GM21515 (cell line): ENCODE data around the gene AFG1L.
"Not testable (repeated sequence)": the region's sequence is repeated elsewhere in the genome, so short reads cannot be mapped to it uniquely, and the experiment has no call there.

Experiments
- ATAC-seq: cut with Tn5 transposase; IDR thresholded peaks from one replicate; pipeline ENCODE4 v1.9.1; 2021; ENCODE audit not compliant: unreplicated experiment

The AFG1L gene

DNA sequence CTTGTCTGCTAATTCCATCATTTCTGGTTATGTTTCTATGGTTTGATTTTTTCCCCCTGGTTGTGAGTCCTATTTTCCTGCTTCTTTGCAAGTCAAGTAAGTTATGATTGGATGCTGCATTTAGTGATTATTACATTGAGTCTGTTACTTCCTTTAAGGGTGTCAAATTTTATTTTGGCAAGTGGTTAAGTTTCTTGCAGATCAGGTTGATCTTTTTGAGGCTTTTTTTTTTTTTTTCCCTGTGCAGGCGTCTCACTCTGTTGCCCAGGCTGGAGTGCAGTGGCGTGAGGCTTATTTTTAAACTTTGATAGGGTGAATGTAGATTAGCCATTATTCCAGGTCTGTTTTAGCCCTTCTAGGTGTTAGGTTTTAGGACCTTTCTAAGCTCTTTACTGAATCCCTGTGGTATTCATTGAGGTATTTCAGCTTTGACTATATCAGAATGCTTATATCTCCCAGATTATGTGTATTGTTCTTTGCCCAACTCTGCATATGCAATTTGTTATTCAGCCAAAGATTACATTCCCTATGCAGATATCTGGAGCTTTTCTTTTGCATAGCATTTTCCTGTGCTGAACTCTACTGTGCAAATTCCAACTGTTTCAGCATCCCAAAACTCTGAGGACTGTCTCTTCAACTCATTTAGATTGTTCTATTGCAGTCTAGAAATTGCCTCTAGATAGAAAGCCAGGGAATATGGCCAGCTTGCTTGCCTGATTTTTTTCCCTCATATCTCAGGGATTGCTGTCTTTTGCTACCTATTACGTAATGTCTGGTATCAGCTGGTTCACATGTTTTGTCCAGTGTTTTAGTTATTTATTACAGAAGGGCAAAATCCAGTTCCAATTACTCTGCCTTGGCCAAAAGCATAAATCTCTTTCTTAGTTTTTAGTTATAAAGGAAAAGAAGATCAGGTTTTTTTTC, 113.3 kb downstream of the AFG1L start:
- no peak for ATAC-seq

DNA sequence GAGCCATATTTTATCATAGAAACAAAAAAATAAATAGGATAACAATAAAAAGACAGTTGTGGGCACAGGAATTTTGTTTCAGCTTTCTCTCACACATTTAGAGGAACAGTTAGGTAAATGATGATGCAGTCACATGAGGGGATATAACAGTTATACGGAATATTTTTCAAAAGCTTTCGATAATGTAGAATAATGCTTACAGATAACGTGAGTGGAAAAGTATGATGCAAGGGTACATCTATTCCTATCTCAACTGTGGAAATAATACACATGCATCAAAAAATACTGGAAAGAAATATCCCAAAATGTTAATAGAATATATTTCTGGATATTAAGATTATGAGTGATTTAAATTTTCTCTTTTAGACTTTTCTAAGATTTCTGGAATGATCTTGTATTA, 114.0 kb downstream of the AFG1L start:
- ATAC-seq, result no peak

DNA sequence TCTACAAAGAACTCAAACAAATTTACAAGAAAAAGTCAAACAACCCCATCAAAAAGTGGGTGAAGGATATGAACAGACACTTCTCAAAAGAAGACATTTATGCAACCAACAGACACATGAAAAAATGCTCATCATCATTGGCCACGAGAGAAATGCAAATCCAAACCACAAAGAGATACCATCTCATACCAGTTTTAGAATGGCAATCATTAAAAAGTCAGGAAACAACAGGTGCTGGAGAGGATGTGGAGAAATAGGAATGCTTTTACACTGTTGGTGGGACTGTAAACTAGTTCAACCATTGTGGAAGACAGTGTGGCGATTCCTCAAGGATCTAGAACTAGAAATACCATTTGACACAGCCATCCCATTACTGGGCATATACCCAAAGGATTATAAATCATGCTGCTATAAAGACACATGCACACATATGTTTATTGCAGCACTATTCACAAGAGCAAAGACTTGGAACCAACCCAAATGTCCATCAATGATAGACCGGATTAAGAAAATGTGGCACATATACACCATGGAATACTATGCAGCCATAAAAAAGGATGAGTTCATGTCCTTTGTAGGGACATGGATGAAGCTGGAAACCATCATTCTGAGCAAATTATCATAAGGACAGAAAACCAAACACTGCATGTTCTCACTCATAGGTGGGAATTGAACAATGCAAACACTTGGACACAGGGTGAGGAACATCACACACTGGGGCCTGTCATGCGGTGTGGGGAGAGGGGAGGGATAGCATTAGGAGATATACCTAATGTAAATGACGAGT, 121.4 kb downstream of the AFG1L start:
- not testable (repeated sequence) for ATAC-seq

DNA sequence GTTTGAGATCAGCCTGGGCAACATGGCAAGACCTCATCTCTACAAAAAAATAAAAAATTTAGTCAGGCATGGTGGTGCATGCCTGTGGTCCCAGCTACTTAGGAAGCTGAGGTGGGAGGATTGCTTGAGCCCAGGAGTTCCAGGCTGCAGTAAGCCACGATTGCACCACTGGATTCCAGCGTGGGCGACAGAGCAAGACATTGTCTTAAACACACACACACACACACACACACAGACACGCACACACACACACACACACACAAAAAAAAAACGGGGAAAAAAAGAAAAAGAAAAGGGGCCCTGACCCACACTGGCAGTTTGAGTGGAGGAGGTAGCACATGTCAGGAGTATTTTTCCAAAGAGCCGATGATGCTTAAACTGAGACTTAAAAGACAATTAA, 122.2 kb downstream of the AFG1L start:
- no peak for ATAC-seq

DNA sequence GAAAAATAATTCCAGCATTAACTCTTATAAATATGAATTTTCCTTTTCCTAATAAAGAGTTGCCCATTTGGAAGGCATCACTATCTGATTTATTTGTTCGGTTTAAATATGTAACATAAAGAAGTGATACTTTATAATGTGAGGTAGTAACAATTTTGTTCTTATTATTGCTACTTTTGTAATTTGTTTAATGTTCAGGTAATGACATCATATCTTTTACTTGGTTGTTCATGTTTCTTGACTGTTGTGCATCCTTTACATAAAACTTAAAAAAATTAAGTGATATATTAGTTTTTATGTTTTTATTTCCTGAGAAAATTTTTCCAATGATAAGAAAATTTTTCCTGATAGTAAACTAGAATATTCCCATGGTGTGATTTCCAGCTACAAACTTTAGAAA, 124.6 kb downstream of the AFG1L start:
- ATAC-seq, result no peak

DNA sequence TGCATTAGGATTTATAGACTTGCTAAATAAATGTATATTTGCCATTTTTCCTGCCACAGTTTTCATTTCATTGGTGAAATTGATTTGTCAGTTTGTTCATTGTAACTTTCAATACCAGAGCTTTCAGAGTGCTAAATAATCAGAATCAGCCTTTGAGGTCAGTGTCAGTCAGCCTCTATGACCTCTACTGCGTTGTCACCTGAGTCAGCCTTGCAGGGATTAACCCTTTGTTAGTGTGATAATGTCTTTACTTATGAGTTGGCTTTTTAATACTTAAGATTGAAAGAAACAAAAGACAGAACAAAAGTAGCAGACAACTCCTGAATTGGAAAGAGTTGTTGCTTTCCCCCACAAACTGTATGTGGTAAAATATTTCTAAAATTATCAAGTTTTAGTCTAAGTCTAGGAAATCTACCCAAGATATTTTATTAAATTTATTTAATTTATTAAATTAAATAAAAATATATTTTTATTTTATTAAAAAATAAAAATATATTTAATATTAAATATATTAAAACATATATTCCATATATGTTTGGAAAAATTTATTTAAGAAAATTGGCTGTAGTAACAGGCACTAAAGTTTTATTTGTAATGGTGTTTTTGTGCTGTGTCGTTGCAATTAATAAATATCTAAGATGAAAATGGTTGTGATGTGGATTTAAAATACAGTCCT, 125.2 kb downstream of the AFG1L start:
- no peak for ATAC-seq

DNA sequence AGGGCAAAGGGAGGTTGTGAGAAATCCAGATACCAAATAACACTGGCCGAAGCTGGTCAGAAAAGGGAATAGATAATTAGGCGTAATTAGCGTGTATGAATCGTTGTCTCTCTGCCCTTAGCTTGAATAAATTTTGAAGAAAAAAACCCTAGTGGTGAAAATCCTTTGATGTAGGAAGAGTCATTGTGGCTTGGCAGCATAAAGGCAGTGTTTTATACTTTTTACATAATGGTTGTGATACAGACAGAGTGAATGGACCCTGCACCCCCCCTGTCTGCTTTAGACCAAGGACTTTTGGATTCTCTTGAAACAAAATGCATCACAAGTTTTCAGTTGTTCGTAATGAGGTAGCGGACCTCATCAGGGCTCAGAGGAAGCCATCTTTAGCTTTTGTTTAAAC, 126.5 kb downstream of the AFG1L start:
- no peak for ATAC-seq

DNA sequence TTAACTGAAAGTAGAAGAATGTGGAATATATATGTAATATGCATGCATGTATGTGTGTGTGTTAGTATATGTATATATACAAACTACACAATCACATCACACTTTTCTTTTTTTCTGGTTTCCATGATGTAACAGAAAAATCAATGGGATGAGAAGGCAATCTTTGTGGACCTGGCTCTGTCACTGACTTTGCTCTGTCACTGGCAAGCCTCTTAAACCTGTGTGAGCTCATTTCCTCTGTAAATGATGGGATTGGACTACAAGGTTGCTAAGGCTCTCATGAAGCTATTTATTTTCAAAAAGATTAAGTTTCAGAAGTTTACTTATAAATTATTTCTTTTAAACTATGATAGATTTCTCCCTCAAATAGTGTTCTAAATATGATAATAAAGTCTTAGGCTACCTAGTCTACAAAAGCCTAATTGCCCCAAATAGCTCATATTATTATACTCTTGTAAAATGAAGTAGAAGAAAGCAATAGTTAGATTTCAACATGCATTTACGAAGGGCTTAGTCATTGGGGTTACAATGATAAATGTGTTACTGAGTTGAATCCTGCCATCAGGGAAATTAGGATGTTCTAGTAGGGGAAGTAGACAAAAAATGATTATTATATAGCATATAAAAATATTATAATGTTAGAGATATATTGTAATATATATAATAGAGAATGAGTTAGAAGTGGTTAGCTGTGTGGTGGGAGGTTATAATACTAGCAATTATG, 129.3 kb downstream of the AFG1L start:
- ATAC-seq, result no peak

DNA sequence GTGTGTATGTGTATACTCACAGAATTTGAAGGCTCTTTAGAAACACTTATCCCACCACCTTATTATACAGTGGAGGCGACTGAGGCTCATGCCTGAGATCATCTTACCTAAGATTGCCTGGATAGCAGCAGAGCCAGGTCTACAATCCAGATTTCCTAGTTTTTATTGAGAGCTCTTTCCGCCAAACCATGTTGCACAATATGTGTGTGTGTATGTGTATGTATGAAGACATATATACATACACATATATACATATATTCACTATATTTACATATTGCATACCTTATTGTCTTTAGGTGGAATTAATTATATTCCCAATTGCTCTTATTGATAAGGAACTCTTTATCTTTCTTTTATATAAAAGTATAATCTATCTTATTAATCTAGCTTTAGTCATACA, 130.6 kb downstream of the AFG1L start:
- ATAC-seq, result no peak

DNA sequence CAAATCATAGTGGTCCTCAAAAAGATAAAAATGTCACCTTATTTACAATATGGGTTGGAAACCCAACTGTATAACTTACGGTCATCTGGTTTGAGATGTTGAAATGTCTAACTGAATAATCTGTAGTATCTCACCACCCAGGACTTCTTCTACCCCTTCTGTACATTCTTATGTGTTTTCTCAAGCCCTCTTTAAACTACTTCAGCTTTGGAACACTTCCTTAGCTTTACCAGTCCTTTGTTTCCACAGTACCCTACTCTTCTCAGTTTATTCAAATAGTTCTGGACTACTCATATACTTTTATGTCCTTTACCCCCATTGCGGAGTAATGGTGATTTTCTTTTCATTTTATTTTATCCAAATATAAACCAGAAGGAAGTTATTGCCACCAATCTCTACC, 137.3 kb downstream of the AFG1L start:
- ATAC-seq, result no peak

DNA sequence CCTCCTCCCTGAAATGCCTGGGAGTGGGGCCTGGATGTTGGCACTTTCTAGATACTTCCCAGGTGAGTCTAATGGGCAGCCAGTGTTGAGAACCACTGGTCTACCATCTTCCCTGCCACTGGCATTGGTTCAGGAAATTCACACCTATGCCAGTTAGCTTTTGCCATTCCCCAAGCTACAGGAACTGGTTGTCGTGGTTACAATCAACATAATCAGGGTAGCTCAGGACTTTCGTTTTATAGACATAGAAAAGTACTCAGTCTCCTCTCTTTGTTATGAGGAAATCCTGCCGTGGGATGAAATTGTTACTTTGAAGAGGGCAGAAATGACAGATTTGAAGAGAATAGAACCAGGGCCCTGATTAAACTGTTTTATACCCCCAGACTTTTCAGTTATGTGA, 137.9 kb downstream of the AFG1L start:
- ATAC-seq, result no peak

DNA sequence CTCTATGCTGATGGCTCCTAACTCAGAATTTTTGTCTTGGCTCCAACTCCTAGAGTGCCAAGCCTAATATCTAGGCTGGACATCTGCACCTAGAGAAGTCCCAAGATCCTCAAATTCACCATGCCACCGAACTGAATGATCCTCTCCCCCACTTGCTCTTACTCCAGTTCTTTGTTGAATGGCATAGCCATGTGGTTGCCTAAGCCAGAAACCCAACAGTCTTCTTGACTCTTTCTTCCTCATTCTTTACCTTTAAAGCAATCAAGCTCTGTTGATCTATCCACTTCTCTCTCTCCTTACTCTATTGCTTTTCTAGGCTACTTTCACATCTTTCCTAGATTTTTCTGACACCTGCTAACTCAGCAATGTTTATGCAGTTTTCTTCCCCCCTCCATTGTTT, 139.4 kb downstream of the AFG1L start:
- no peak for ATAC-seq

DNA sequence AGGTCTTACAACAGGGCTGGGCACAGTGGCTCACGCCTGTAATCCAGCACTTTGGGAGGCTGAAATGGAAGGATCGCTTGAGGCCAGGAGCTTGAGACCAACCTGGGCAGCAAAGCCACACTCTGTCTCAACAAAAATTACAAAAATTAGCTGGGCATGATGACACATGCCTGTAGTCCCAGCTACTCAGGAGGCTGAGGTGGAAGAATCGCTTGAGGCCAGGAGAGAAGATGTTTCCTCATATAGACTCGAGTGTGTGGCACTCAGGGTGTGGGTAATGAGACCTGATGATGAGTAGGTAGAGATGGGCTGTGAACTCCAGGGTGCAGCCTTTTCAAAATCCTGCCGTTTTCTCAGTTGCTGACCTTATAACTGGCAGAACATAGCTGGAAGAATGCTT, 140.5 kb downstream of the AFG1L start:
- no peak for ATAC-seq

DNA sequence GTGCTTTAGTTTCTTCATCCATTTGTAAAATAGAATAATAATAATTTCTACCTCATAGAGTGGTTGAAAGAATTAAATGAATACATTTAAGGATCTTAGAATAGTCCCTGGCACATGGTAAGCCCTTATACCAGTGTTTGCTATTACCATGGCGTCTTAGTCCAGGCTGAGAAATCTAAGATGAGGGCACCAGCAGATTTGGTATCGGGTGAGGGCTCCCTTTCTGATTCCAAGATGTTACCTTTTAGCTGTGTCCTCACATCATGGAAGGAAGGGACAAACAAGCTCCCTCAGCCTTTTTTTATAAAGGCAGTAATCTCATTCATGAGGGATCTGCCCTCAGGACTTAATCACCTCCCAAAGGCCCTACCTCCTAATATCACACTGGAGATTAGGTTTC, 141.9 kb downstream of the AFG1L start:
- ATAC-seq, result no peak

DNA sequence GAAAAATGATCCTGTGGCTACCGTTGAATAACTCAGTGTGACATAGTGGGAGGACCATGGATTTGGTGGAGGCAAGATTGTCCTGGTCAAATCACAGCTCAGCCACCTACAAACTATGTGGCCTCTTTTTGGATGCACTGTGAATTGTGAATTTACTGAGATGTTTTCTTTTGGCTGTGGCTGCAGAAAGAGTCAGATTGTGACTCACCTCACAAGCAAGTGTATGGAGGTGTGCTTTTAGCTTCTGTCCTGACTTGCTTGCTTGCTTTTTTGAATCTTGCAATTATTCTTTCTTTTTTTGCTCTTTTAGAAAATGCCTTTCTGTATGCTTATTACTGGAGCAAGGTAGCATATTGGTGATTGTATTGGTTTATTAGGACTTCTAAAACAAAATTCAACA, 143.0 kb downstream of the AFG1L start:
- no peak for ATAC-seq

DNA sequence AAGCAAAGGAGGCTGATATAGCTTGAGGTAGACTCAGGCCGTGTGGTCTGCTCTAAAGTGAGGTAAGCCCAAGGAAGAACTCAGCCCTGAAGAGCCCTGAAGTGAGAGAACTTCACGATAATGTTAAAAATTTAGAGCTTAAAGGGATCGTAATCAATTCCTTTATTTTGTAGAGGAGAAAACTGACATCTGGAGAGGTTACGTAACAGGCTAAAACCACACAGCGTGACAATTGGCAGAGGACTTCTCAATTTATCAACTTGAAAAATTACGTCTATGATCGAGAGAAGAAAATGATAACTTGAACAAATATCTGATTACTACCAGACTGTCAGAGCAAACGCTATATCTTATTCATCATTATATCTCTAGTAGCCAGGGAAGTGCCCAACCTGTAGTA, 144.1 kb downstream of the AFG1L start:
- ATAC-seq, result no peak

DNA sequence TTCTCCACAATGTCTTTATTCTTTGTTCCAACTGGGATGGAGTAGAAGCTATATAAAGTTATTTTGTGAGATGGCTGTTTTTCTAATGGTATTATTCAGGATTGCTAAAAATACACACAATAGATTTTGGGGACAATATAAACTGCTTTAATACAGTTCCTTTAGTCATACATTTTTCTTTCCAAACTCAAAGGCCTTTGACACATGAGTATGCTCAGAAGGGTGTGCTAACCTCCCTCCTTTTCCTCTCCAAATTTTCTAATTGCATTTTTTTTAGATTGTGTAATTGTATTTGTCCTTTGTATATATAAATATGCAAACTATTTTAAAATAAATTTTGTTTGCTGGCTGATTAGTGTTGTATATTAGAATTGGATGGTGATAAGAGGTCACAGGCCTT, 146.3 kb downstream of the AFG1L start:
- ATAC-seq, result no peak

DNA sequence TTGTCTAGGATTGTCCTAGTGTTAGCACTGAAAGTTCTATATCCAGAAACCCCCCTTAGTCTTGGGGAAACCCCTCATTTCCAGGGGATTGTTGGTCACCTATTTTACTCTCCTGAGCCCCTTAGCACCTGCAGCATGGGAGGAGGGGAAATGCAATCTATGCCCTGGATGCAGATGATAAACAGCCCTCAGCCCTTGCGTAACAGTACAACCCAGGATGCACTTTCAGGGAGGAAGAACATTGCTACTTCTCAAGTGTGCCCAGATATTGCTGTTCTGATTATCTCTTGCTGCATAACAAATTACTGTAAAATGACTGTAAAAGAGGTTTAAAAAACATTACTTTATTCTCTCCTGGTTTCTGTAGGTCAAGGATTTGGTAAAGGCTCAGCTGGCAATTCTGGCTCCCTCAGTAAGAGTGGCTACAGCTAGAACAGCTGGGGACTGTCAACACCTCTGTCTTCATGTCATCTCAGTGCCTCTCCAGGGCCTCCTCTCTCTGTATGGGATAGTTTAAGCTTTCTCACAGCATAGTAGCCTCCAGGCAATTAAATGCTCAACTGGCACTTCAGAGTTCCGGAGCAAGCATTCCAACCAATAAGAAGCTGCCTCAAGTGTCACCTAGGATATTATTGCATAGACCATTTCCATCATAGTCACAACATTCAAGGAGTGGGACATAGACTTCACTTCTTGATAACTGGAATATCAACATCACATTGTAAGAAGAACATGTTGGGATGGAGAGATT, 148.1 kb downstream of the AFG1L start:
- ATAC-seq, result no peak

DNA sequence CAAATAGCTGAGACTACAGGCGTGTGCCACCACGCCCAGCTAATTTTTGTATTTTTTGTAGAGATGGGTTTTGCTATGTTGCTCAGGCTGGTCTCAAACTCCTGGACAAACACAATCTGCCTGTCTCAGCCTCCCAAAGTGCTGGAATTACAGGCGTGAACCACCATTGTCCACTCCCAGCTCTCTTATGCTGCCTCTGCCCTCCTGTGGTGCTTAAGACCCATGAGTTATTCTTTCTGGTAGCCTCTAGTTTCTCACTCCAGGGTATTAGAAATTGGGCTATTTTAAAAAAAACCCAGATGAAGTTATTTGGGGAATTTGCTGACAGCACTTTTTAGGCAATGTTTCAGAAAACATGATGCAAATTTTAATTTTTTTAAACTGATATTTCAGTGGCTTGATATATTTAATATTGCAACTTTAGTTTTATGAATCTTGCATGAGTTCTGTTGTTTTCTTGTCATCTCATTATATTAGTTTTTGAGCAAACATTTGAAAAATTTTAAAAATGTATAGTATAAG, 151.8 kb downstream of the AFG1L start:
- ATAC-seq, result no peak

DNA sequence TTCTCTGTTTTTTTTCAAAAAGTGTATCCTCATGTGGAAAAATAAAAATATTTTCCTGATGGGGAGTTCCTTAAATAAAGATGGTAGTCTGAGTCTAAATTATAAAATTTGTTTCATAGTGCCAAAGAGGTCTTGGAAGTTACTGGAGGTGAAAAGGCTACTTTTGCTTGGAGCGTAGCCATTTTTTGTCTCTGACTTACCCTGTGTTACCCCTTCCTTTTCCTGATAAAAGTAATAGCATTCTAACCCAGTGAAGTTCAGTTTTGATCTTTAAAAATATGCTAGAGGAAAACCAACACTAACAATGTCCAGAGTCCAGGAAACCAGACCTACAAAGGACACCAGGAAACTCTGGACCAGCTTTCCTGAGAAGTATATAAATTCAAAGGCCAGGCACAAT, 153.6 kb downstream of the AFG1L start:
- no peak for ATAC-seq
